ENCODE results near the gene XIRP2. TPM values are rescaled to one million over a fixed set of nuclear protein-coding genes. Genes with fewer than 3 reads are reported as not detected.
A peak's percentile ranks its signal among the peaks of the same experiment; 100 is the strongest.

Gene XIRP2
- total RNA-seq, 1 donor from 2014 or later, result 0.25 TPM

- Histone ChIP-seq H3K4me3 (ENCODE audit: insufficient read depth, low read depth, low read length) (no peak overlapping the region), H3K79me2 (ENCODE audit: insufficient read depth, low read length) (no peaks in the 10 kb centered on the region), H3K4me2 (ENCODE audit: low read length) (no peak overlapping the region), H3K4me1 (ENCODE audit: insufficient read depth, low read length) (no peaks in the 10 kb centered on the region), H3K27me3 (ENCODE audit: insufficient read depth, low read length) (no peaks in the 10 kb centered on the region), H3K36me3 (ENCODE audit: insufficient read depth, low read length) (no peaks in the 10 kb centered on the region), H3K9ac (ENCODE audit: low read length) (no peak overlapping the region), H3K27ac (ENCODE audit: low read depth, low read length) (no peak overlapping the region), H2AFZ (ENCODE audit: low read depth, low read length) (no peak overlapping the region), H3K9me3 (ENCODE audit: insufficient read depth, low read depth, low read length) (no peaks in the 10 kb centered on the region), H4K20me1 (ENCODE audit: insufficient read depth, low read length) (no peaks in the 10 kb centered on the region)
- Mint-ChIP-seq H3K4me1 (ENCODE audit: low read depth, unreplicated experiment) (peaks cover 12% of the 10 kb centered on the region), H3K4me3 (ENCODE audit: unreplicated experiment) (no peak overlapping the region), H3K27ac (ENCODE audit: unreplicated experiment) (peak overlapping the region; percentile 80), H3K36me3 (ENCODE audit: low read depth, unreplicated experiment) (no peaks in the 10 kb centered on the region), H3K27me3 (ENCODE audit: low read depth, unreplicated experiment) (no peaks in the 10 kb centered on the region), H3K9me3 (ENCODE audit: unreplicated experiment) (peaks cover 3% of the 10 kb centered on the region)
- TF ChIP-seq EZH2 (IDR thresholded peaks at IDR 0.05; ENCODE audit: insufficient read depth, low read length) (no peak), CTCF (IDR thresholded peaks at IDR 0.05; ENCODE audit: insufficient read depth, low read depth, low read length) (no peak)
- DNase-seq (ENCODE audit: low read depth) (peak; percentile 6), FAIRE-seq (no peak)
Observed at GRCh38 chr2:167110345-167110744, 222.1 kb downstream of the XIRP2 start.

GRCh38 chr2:167114018-167114417 is 225.7 kb downstream of the XIRP2 start:
- H3K4me1 ChIP-seq (ENCODE audit: insufficient read depth, low read length), result no peaks in the 10 kb centered on the region
- DNase-seq (ENCODE audit: low read depth) (peak; percentile 10), FAIRE-seq (no peak)
- H3K4me3 ChIP-seq (ENCODE audit: insufficient read depth, low read depth, low read length), result no peak overlapping the region
- no peaks in the 10 kb centered on the region for H4K20me1 ChIP-seq (ENCODE audit: insufficient read depth, low read length)
- Mint-ChIP-seq H3K27ac (ENCODE audit: unreplicated experiment) (no peak overlapping the region), H3K36me3 (ENCODE audit: low read depth, unreplicated experiment) (no peaks in the 10 kb centered on the region), H3K27me3 (ENCODE audit: low read depth, unreplicated experiment) (no peaks in the 10 kb centered on the region), H3K4me1 (ENCODE audit: low read depth, unreplicated experiment) (peaks cover 12% of the 10 kb centered on the region), H3K4me3 (ENCODE audit: unreplicated experiment) (no peak overlapping the region), H3K9me3 (ENCODE audit: unreplicated experiment) (peaks cover 3% of the 10 kb centered on the region)
- no peaks in the 10 kb centered on the region for H3K9me3 ChIP-seq (ENCODE audit: insufficient read depth, low read depth, low read length)
- H3K36me3 ChIP-seq (ENCODE audit: insufficient read depth, low read length), result no peaks in the 10 kb centered on the region
- no peaks in the 10 kb centered on the region for H3K79me2 ChIP-seq (ENCODE audit: insufficient read depth, low read length)
- no peak overlapping the region for H3K9ac ChIP-seq (ENCODE audit: low read length)
- no peak for TF ChIP-seq EZH2 (IDR thresholded peaks at IDR 0.05; ENCODE audit: insufficient read depth, low read length)
- no peak for TF ChIP-seq CTCF (IDR thresholded peaks at IDR 0.05; ENCODE audit: insufficient read depth, low read depth, low read length)
- no peak overlapping the region for H2AFZ ChIP-seq (ENCODE audit: low read depth, low read length)
- H3K27ac ChIP-seq (ENCODE audit: low read depth, low read length), result no peak overlapping the region
- H3K27me3 ChIP-seq (ENCODE audit: insufficient read depth, low read length), result no peaks in the 10 kb centered on the region
- no peak overlapping the region for H3K4me2 ChIP-seq (ENCODE audit: low read length)

- H3K4me2 ChIP-seq (ENCODE audit: low read length), result no peak overlapping the region
- Mint-ChIP-seq H3K36me3 (ENCODE audit: low read depth, unreplicated experiment) (no peaks in the 10 kb centered on the region), H3K4me1 (ENCODE audit: low read depth, unreplicated experiment) (peaks cover 2% of the 10 kb centered on the region), H3K9me3 (ENCODE audit: unreplicated experiment) (no peaks in the 10 kb centered on the region), H3K27me3 (ENCODE audit: low read depth, unreplicated experiment) (no peaks in the 10 kb centered on the region), H3K4me3 (ENCODE audit: unreplicated experiment) (no peak overlapping the region), H3K27ac (ENCODE audit: unreplicated experiment) (no peak overlapping the region)
- no peak overlapping the region for H2AFZ ChIP-seq (ENCODE audit: low read depth, low read length)
- H3K9me3 ChIP-seq (ENCODE audit: insufficient read depth, low read depth, low read length), result no peaks in the 10 kb centered on the region
- H4K20me1 ChIP-seq (ENCODE audit: insufficient read depth, low read length), result no peaks in the 10 kb centered on the region
- FAIRE-seq, result no peak
- H3K36me3 ChIP-seq (ENCODE audit: insufficient read depth, low read length), result no peaks in the 10 kb centered on the region
- no peaks in the 10 kb centered on the region for H3K27me3 ChIP-seq (ENCODE audit: insufficient read depth, low read length)
- no peaks in the 10 kb centered on the region for H3K79me2 ChIP-seq (ENCODE audit: insufficient read depth, low read length)
- H3K27ac ChIP-seq (ENCODE audit: low read depth, low read length), result no peak overlapping the region
- TF ChIP-seq EZH2 (IDR thresholded peaks at IDR 0.05; ENCODE audit: insufficient read depth, low read length) (no peak), CTCF (IDR thresholded peaks at IDR 0.05; ENCODE audit: insufficient read depth, low read depth, low read length) (no peak)
- no peaks in the 10 kb centered on the region for H3K4me1 ChIP-seq (ENCODE audit: insufficient read depth, low read length)
- no peak overlapping the region for H3K9ac ChIP-seq (ENCODE audit: low read length)
- DNase-seq (ENCODE audit: low read depth), result no peak
- no peak overlapping the region for H3K4me3 ChIP-seq (ENCODE audit: insufficient read depth, low read depth, low read length)
Observed at GRCh38 chr2:167115541-167115940, 227.3 kb downstream of the XIRP2 start.
